HPDE6-E6E7 (cell line): ENCODE measurements around the gene CCDC86.
"Not testable (repeated sequence)": the region's sequence is repeated elsewhere in the genome, so short reads cannot be mapped to it uniquely, and the experiment has no call there.

Experiments
- DNase-seq: peaks from one replicate; pipeline ENCODE4 v3.0.0; 2011; ENCODE audit warnings: missing footprints; ENCODE audit errors: extremely low spot score

The CCDC86 gene

DNA sequence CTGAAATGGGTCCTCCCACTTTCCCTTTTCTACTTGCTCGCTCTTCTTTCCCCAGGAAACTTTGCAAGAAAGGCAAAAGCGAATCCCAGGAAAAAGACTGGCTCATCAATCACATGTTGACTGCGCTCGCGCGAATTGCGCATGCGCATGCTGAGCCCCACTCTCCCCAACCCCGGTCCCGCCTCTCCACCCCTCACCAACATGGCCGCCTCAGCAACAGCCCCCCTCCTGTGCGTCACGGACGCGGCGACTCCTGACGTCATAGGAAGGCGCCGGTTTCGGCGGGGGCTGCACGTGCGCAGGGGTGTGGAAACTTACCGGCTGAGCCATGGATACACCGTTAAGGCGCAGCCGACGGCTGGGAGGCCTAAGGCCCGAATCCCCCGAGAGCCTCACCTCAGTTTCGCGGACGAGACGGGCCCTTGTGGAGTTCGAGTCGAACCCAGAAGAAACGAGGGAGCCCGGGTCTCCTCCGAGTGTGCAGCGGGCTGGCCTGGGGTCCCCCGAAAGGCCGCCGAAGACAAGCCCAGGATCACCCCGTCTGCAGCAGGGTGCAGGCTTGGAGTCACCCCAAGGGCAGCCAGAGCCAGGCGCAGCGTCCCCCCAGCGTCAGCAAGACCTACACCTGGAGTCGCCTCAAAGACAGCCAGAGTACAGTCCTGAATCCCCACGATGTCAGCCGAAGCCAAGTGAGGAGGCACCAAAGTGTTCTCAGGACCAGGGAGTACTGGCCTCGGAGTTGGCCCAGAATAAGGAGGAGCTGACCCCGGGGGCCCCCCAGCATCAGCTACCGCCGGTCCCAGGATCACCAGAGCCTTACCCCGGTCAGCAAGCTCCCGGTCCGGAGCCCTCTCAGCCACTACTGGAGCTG, at the start of gene CCDC86:
Gene CCDC86 (plus strand): TSS at position 317 of the 871 bp plus-strand sequence. CDS start 12 bp downstream, at position 329.
- peak; percentile 100 for DNase-seq

DNA sequence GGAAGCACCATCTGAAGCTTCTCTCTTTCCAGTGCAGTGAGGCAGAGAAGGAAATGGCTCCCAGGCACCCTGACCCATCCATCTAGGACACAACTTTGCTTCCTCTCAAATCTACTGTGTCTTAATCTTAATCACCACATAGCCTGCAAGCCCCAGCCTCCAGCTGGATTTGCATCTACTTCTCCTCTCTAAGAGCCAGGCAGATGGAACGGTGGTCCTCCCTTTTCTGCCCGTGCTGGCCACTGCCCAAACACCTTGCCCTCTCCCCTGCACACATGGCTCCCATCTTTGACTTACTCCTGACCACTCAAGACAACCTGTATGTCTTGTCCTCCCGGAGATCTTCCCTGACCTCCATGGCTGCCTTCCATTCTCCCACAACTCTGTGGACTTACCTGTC, 49.4 kb upstream of the CCDC86 start:
- no peak for DNase-seq

DNA sequence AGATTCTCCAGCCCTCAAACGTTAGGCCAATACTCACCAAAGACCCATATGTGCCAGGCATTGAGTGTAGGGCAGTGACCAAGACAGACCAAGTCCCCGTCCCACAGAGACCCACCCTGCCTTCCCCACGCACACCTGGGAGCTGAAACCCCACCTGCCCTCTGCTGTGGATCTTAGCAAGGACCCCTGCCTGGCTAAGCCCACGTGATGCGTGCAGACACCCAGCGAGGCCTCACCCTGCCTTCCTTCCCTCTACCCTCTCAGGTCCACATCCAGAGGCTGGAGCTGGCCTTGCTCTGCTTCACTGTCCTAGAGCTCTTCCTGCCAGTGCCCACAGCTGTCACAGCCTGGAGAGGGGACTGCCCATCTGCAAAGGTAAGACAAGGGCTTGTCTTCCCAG, 46.6 kb upstream of the CCDC86 start:
- no peak for DNase-seq

DNA sequence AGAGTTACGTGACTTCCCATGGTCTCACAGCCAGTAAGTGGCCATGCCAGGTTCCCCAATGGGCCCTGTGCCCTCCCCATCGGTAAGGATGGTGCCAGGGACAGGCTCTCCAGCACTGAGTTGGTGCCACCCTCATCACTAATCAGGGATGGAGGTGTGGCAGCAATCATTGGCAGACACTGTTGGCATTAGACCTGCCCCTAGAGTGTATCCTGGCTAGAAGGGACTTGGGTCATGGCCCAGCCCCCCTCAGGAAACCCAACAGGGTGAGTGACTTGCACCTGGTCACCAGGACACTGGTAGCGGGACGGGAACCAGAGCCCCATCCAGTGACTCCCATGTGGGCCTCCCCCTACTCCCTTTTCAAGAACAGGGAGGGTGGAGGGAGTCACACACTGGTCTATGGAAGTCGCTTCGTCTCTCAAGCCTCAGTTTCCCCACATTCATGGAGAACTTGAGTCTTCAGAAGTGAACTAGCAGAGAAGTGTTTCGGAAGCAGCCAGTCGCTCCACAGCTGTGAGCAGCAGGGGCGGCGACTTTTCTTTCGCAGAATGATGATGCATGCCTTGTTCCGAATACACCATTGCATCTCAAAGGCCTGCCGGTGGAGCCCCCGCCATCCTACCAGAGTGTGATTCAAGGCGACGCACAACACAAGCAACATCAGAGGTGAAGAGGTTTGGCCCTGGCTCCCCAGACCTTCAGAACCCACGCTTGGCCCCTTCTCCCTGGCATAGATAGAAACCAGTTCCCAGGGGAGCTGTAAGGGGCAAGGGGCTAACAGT, 43.9 kb upstream of the CCDC86 start:
- no peak for DNase-seq

DNA sequence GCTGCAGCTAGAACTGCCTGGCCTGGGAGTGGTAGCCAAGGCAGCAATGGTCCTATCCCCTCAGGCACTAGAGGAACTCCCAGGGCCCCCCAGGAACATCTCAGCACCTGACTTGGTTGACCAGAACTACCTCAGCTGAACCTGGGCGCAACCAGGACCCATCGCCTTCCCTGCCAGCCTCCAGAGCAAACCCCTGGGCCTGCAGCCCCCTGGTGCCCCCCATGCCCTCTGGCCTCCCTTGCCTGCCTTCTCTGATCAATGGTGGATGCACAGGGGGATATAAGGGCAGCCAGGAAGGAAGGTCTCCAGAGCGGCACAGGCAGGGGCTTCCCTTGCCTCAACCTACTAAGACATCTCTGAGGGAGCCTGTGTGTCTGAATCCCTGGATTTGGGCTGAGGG, 43.3 kb upstream of the CCDC86 start:
- DNase-seq = no peak

DNA sequence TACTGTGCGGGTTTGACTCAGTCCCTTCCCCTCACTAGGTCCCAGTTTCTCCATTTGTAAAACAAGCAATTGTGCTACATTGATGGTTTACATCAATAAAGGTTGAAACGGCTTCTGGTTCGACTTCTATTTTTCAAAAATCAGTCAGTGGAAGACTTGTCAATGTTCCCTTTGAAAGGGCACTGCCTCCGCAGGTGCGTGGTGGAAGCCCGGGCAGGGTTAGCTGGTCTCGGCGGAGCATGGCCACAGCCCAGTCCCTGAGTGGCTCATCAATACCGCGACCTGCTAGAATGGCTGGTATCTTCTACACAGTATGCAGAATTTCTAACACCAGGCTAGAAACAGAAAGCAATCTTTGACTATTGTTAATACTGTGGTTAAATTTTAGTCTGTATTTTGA, 40.7 kb upstream of the CCDC86 start:
- DNase-seq = no peak

- no peak for DNase-seq
These were observed 38.5 kb upstream of the CCDC86 start for GRCh38 chr11:60803273-60803936.

- DNase-seq = no peak
These were observed 32.7 kb upstream of the CCDC86 start for GRCh38 chr11:60809249-60809648.

GRCh38 chr11:60809691-60810090, 32.2 kb upstream of the CCDC86 start:
- DNase-seq = no peak

GRCh38 chr11:60810151-60810550, 31.8 kb upstream of the CCDC86 start:
- DNase-seq = no peak

DNA sequence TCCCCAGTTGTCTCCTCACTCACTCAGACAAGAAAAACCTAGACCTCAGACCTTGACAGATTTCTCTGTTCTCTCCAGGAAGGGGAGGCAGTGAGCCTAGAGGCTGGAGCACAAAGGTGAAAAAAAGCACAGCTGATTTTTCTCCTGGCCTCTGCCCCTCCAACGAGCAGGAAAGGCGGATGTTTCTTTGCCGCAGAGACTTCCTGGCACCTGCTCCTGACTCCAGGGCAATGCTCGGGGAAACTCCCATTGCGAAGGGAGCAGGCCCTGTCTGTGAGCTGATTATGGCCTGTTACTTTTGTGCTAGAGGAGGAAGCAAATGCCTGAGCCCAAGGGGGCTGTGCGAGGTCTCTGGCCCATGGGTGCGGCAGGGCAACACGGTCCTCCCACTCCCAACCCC, 31.3 kb upstream of the CCDC86 start:
- no peak for DNase-seq

DNA sequence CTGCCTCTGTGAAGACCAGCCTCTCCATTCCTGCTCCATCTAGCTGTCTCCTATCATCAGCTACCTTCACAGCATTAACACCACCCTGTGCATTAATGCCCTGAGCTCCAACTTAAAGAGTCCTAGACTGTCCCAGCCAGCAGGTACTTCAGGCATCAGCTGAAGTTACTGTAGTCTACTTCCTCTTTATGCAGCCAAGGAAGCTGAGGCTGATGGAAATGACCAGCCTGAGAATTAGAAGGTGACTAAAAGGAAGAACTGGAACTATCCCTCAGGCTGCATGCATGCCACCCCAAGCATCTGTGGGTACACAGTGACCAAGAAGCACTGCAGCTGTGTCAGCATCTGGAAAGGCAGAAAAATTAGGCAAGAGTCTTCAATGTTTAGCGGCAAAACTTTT, 28.6 kb upstream of the CCDC86 start:
- no peak for DNase-seq

- DNase-seq = no peak
These were observed 27.8 kb upstream of the CCDC86 start for GRCh38 chr11:60814112-60814511.

DNA sequence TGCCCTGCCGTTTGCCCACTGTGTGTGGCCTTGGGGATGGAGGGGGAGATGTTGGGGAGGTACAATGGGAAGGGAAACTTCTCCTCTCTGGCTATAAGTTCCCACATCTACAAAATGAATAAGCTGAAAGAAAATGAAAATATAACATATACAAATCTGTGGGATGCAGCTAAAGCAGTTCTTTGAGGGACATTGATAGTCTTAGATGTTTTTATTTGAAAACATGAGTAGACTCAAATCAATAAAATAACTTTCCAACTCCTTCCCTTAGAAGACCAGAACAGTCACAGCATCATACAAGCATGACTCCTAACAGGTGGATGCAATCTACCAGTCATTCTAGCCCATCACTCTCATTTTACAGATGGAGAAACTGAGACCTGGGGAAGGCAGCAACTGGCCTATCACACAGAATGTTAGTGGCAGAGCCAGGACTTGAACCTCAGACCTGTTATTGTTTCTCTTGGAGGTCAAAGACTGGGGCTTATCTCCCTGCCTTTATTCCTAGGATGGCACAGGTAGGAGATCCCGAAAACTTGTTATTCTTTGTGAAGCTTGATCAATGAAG, 25.2 kb upstream of the CCDC86 start:
- no peak for DNase-seq

- DNase-seq = no peak
These were observed 23.9 kb upstream of the CCDC86 start for GRCh38 chr11:60818057-60818456.

DNA sequence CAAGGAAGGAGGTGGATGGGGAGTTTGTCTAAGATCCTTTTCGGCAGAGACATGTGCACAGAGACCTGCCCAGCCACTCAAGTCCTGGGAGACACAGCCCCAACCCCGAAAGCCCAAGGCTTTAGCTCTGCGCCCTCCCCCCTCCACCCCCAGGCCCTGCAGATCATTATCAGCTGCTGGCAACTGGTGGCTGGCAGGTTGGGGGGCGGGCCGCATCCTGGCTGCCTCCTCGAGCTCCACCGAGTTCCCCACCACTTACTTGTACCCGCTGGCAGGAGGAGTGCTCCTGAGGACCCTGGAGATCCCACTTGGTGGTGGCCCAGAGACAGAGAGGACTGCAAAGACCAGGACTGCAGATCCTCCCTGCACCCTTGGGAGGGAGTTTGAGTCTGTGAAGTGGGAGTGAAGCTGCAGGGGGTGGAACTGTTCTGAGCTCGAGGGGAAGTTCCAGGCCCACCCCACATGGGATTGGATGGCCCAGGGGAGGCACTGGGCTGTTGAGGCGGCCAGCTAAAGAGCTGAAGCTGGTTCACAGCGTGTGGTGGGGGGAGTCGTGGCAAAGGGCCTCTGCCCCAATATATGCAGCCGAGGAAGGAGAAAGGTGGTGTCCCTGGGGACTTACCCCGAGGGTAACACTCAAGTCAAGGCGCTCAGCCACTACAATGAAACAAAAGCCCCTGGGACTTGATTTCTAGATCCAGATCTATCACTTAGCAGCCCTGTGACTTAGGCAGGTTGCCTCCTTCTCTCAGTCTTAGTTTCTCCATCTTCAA, 19.9 kb upstream of the CCDC86 start:
- DNase-seq = no peak

DNA sequence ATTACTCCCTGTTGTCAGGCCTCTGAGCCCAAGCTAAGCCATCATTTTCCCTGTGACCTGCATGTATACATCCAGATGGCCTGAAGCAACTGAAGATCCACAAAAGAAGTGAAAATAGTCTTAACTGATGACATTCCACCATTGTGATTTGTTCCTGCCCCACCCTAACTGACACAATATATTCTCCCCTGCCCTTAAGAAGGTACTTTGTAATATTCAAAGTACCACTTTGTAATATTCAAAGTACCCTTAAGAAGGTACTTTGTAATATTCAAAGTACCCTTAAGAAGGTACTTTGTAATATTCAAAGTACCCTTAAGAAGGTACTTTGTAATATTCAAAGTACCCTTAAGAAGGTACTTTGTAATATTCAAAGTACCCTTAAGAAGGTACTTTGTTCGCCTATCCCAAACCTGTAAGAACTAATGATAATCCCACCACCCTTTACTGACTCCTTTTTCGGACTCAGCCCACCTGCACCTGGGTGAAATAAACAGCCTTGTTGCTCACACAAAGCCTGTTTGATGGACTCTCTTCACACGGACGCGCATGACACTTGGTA, 18.1 kb upstream of the CCDC86 start:
- not testable (repeated sequence) for DNase-seq

GRCh38 chr11:60825118-60825517, 16.8 kb upstream of the CCDC86 start:
- no peak for DNase-seq

DNA sequence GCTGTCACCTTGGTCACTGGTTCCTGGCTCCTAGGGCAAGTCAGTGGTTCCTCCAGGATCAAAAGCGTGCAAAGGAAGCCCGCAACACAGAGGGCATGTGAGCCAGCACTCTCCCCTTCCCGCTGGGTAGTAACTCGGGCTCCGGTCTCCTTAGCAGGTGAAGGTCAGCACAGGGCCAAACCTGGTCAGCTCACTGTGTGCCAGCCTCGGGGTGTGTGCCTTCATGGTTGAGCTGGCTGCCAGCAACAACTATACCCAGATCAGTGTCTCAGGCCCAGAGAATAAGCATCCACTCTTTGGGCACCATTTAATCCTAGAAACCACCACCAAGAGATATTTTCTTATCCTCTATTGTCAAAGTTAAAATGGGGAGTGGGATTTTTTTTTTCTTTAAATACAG, 16.1 kb upstream of the CCDC86 start:
- no peak for DNase-seq

GRCh38 chr11:60830478-60831142, 11.3 kb upstream of the CCDC86 start:
- DNase-seq = peak; percentile 58

GRCh38 chr11:60831143-60831500, 10.8 kb upstream of the CCDC86 start:
- DNase-seq = peak; percentile 76
